ENCODE measurements around the gene UGT1A7.

UGT1A7 gene

GRCh38 chr2:233799087-233799665 is 117.5 kb downstream of the UGT1A7 start:
- no peak for DNase-seq (ENCODE audit: low read depth)

GRCh38 chr2:233799716-233800115 is 118.0 kb downstream of the UGT1A7 start:
- no peak for DNase-seq (ENCODE audit: low read depth)

- DNase-seq (ENCODE audit: low read depth) = no peak
These were observed 118.5 kb downstream of the UGT1A7 start for GRCh38 chr2:233800208-233800607.

GRCh38 chr2:233801357-233802131 is 119.8 kb downstream of the UGT1A7 start:
- no peak for DNase-seq (ENCODE audit: low read depth)

- no peak for DNase-seq (ENCODE audit: low read depth)
These were observed 120.6 kb downstream of the UGT1A7 start for GRCh38 chr2:233802132-233802815.

GRCh38 chr2:233803292-233803911 is 121.7 kb downstream of the UGT1A7 start:
- no peak for DNase-seq (ENCODE audit: low read depth)

GRCh38 chr2:233803994-233804393 is 122.3 kb downstream of the UGT1A7 start:
- no peak for DNase-seq (ENCODE audit: low read depth)

GRCh38 chr2:233807215-233807865 is 125.6 kb downstream of the UGT1A7 start:
- DNase-seq (ENCODE audit: low read depth) = no peak

- no peak for DNase-seq (ENCODE audit: low read depth)
These were observed 126.5 kb downstream of the UGT1A7 start for GRCh38 chr2:233807966-233808935.

- DNase-seq (ENCODE audit: low read depth) = no peak
These were observed 128.7 kb downstream of the UGT1A7 start for GRCh38 chr2:233810385-233810784.

GRCh38 chr2:233811087-233811486 is 129.4 kb downstream of the UGT1A7 start:
- DNase-seq (ENCODE audit: low read depth) = no peak

- DNase-seq (ENCODE audit: low read depth) = no peak
These were observed 130.0 kb downstream of the UGT1A7 start for GRCh38 chr2:233811732-233812131.

- no peak for DNase-seq (ENCODE audit: low read depth)
These were observed 131.7 kb downstream of the UGT1A7 start for GRCh38 chr2:233813236-233814055.

- DNase-seq (ENCODE audit: low read depth) = no peak
These were observed 132.5 kb downstream of the UGT1A7 start for GRCh38 chr2:233814056-233814835.

- DNase-seq (ENCODE audit: low read depth) = no peak
These were observed 134.2 kb downstream of the UGT1A7 start for GRCh38 chr2:233815861-233816260.

GRCh38 chr2:233816334-233816733 is 134.6 kb downstream of the UGT1A7 start:
- DNase-seq (ENCODE audit: low read depth) = no peak

- no peak for DNase-seq (ENCODE audit: low read depth)
These were observed 135.1 kb downstream of the UGT1A7 start for GRCh38 chr2:233816771-233817170.

- no peak for DNase-seq (ENCODE audit: low read depth)
These were observed 135.7 kb downstream of the UGT1A7 start for GRCh38 chr2:233817361-233817911.
